Measurements from ENCODE around the gene CMTM2. TPM values are rescaled to one million over a fixed set of nuclear protein-coding genes. Genes with fewer than 3 reads are reported as not detected.

The CMTM2 gene
- total RNA-seq, 1 experiment from 2014 or later: not detected

- no TSS peak for BruUV-seq (replicated peaks)
- peak within 1 kb of the TSS; percentile 96 for H3K27ac ChIP-seq (ENCODE audit: low read length)
Observed at GRCh38 chr16:66549284-66550131, 29.8 kb upstream of the CMTM2 start, which contains the start of gene TK2. Gene TK2, minus strand, starts transcription at chr16:66550122. Its CDS starts 61 bp downstream, at chr16:66550061.

GRCh38 chr16:66551348-66551759 lies 27.9 kb upstream of the CMTM2 start:
- Histone ChIP-seq H3K4me3 (ENCODE audit: low read depth in 2 of 2, low read length in 2 of 2) (no peak overlapping the region), H3K4me1 (ENCODE audit: control insufficient read depth, insufficient read depth, low read length) (peaks cover 44% of the 10 kb centered on the region), H3K9me3 (ENCODE audit: control insufficient read depth, insufficient read depth, low read depth, low read length) (no peaks in the 10 kb centered on the region), H3K36me3 (ENCODE audit: control insufficient read depth, insufficient read depth, low read length) (no peaks in the 10 kb centered on the region; the same call in 1 of the 2 replicates), H3K27me3 (ENCODE audit: control insufficient read depth, insufficient read depth, low read length) (no peaks in the 10 kb centered on the region), H3K27ac (ENCODE audit: low read length) (peak overlapping the region; percentile 96)
- ChIA-PET CTCF (interaction anchor here (0.6 kb wide), 1 partner anchor 36 kb away, joined by 3 read pairs; no protein-coding TSS in a partner anchor), POLR2A (no interaction called here)
- peak; percentile 29; the same call in 1 of the 2 replicates for ATAC-seq
- intact Hi-C loops (cut with micrococcal nuclease; ENCODE audit: unreplicated experiment): no loop called here
- DNase-seq (ENCODE audit: low read depth, low spot score): no peak
- TF ChIP-seq REST (IDR thresholded peaks at IDR 0.05; ENCODE audit: insufficient read depth in 1 of 2, low read depth in 2 of 2, low read length in 1 of 2) (no peak), CTCF (IDR thresholded peaks at IDR 0.05) (peak; percentile 30)
- BruUV-seq (replicated peaks): no TSS peak
- in situ Hi-C loops (cut with HindIII; ENCODE audit: low pct_unique_long_range_greater_than_20kb, low sequenced_read_pairs): no loop called here

More at GRCh38 chr16:66549284-66550131, 29.8 kb upstream of the CMTM2 start, which contains the start of gene TK2:
- H3K4me1 ChIP-seq (ENCODE audit: control insufficient read depth, insufficient read depth, low read length): peaks cover 42% of the 10 kb centered on the region
- ChIA-PET CTCF (no interaction called here), POLR2A (no interaction called here)
- no peaks in the 10 kb centered on the region for H3K9me3 ChIP-seq (ENCODE audit: control insufficient read depth, insufficient read depth, low read depth, low read length)
- in situ Hi-C loops (cut with HindIII; ENCODE audit: low pct_unique_long_range_greater_than_20kb, low sequenced_read_pairs) (no loop called here), intact Hi-C loops (cut with micrococcal nuclease; ENCODE audit: unreplicated experiment) (no loop called here)
- H3K36me3 ChIP-seq (ENCODE audit: control insufficient read depth, insufficient read depth, low read length): no peaks in the 10 kb centered on the region; the same call in 1 of the 2 replicates
- DNase-seq (ENCODE audit: low read depth, low spot score): no peak
- peak; percentile 76 for ATAC-seq
- no peaks in the 10 kb centered on the region for H3K27me3 ChIP-seq (ENCODE audit: control insufficient read depth, insufficient read depth, low read length)
- H3K4me3 ChIP-seq (ENCODE audit: low read depth in 2 of 2, low read length in 2 of 2): peak within 1 kb of the TSS; percentile 58 to 60
- TF ChIP-seq REST (IDR thresholded peaks at IDR 0.05; ENCODE audit: insufficient read depth in 1 of 2, low read depth in 2 of 2, low read length in 1 of 2) (no peak), TCF7L2 (IDR thresholded peaks at IDR 0.05; ENCODE audit: low read depth, low read length) (no peak), CTCF (IDR thresholded peaks at IDR 0.05) (no peak; the same call in 1 of the 2 replicates), POLR2AphosphoS5 (IDR thresholded peaks at IDR 0.05; ENCODE audit: low read depth, low read length) (peak; percentile 78)

Data from Panc1 (cell line).